SK-N-SH (cell line): Measurements from ENCODE around the gene DCAF17. TPM values are rescaled to one million over a fixed set of nuclear protein-coding genes. Genes with fewer than 3 reads are reported as not detected.

Experiments used
- CTCF ChIA-PET: fragments of 300-600, 350-600 bp; formaldehyde crosslinking; extraction: SDS; loops from one replicate; lab custom pipeline; 2021; lab: Yijun Ruan, JAX
- POLR2A ChIA-PET: fragments of 350-600 bp; sonication (Branson Sonifier 250); formaldehyde crosslinking; extraction: SDS; loops from one replicate; lab custom pipeline; 2020; ENCODE audit warnings: antibody characterized with exemption, inconsistent platforms; lab: Yijun Ruan, JAX
- DNase-seq: peaks from one replicate; pipeline ENCODE4 v3.0.0; 2012
- H2AFZ ChIP-seq: fragments of 200-600 bp; sonication (generic); 2 replicates; pipeline ENCODE4 v1.8.1; 2016; ENCODE audit warnings: antibody characterized with exemption, mild to moderate bottlenecking, low read depth
- H3F3A ChIP-seq: fragments of 200-600 bp; sonication (generic); replicated peaks from 2 replicates; pipeline ENCODE3; 2016; ENCODE audit warnings: antibody characterized with exemption, mild to moderate bottlenecking; ENCODE audit not compliant: insufficient read depth
- H3K27ac ChIP-seq, 2 experiments: fragments of 200-500 bp in 1 of 2; fragments of 200-600 bp in 1 of 2; sonication (Bioruptor generic) in 1 of 2; sonication (generic), shearing (Covaris generic) in 1 of 2; 2 replicates each; pipeline versions ENCODE4 v1.5.1 to v1.6.1; 2014 to 2016; ENCODE audit warnings: low read depth in 2 of 2, inconsistent platforms in 1 of 2, low read length in 1 of 2, mild to moderate bottlenecking in 1 of 2, mixed read lengths in 1 of 2
- H3K27me3 ChIP-seq: fragments of 200-600 bp; sonication (generic), shearing (Covaris generic); 2 replicates; pipeline ENCODE4 v1.6.1; 2016; ENCODE audit warnings: mixed run types; ENCODE audit not compliant: insufficient read depth
- H3K36me3 ChIP-seq, 2 experiments: fragments of 200-500 bp in 1 of 2; fragments of 200-600 bp in 1 of 2; sonication (Bioruptor generic) in 1 of 2; sonication (generic) in 1 of 2; replicated peaks in 1 of 2; 2 replicates each; pipeline versions ENCODE3 to v1.5.1; 2014 to 2016; ENCODE audit warnings: low read length in 1 of 2, mild to moderate bottlenecking in 1 of 2; ENCODE audit not compliant: insufficient read depth in 2 of 2, control insufficient read depth in 1 of 2
- H3K4me1 ChIP-seq, 2 experiments: fragments of 200-500 bp in 1 of 2; fragments of 200-600 bp in 1 of 2; sonication (Bioruptor generic) in 1 of 2; sonication (generic), shearing (Covaris generic) in 1 of 2; 2 replicates each; pipeline versions ENCODE4 v1.5.1 to v1.6.1; 2014 to 2016; ENCODE audit warnings: low read depth in 1 of 2, low read length in 1 of 2, mixed run types in 1 of 2; ENCODE audit not compliant: insufficient read depth in 2 of 2, control insufficient read depth in 1 of 2
- H3K4me2 ChIP-seq: fragments of 200-600 bp; sonication (generic), shearing (Covaris generic); 2 replicates; pipeline ENCODE4 v1.6.1; 2017; ENCODE audit warnings: mixed run types
- H3K4me3 ChIP-seq, 2 experiments: fragments of 200-500 bp in 1 of 2; fragments of 200-600 bp in 1 of 2; sonication (Bioruptor generic) in 1 of 2; sonication (generic), shearing (Covaris generic) in 1 of 2; 2 replicates each; pipeline versions ENCODE4 v1.5.1 to v1.8.1; 2014 to 2016; ENCODE audit warnings: low read depth in 2 of 2, inconsistent platforms in 1 of 2, low read length in 1 of 2, mild to moderate bottlenecking in 1 of 2, mixed read lengths in 1 of 2, moderate library complexity in 1 of 2
- H3K79me2 ChIP-seq: fragments of 200-600 bp; sonication (generic); 2 replicates; pipeline ENCODE4 v1.8.1; 2017; ENCODE audit warnings: mild to moderate bottlenecking; ENCODE audit not compliant: insufficient read depth
- H3K9ac ChIP-seq: fragments of 200-600 bp; sonication (generic); 2 replicates; pipeline ENCODE4 v1.6.1; 2017; ENCODE audit warnings: mixed run types
- H3K9me2 ChIP-seq: fragments of 200-600 bp; sonication (generic); 2 replicates; pipeline ENCODE4 v1.6.1; 2017; ENCODE audit warnings: mixed run types
- H3K9me3 ChIP-seq: fragments of 200-600 bp; sonication (generic); 2 replicates; pipeline ENCODE4 v1.6.1; 2017; ENCODE audit warnings: mixed run types, mild to moderate bottlenecking, moderate library complexity
- H4K20me1 ChIP-seq: fragments of 200-600 bp; sonication (generic); 2 replicates; pipeline ENCODE4 v1.6.1; 2017; ENCODE audit warnings: mild to moderate bottlenecking, mixed run types; ENCODE audit not compliant: insufficient read depth
- CTCF ChIP-seq: fragments of 200-600 bp; sonication (generic); IDR thresholded peaks from 2 replicates; pipeline ENCODE4 v1.6.1; 2017; ENCODE audit warnings: antibody characterized with exemption, mild to moderate bottlenecking, moderate library complexity
- ELF1 ChIP-seq: IDR thresholded peaks from 2 replicates; pipeline ENCODE4 v1.4.0; 2012
- EP300 ChIP-seq, 2 experiments: IDR thresholded peaks; 2 replicates each; pipeline versions ENCODE4 v1.4.0 to v1.6.1; 2012; ENCODE audit warnings: borderline replicate concordance in 1 of 2, low read depth in 1 of 2, low read length in 1 of 2
- FOSL2 ChIP-seq: IDR thresholded peaks from 2 replicates; pipeline ENCODE4 v1.4.0; 2012; ENCODE audit warnings: low read depth, mild to moderate bottlenecking, moderate library complexity, borderline replicate concordance
- FOXJ3 ChIP-seq: sonication (generic); formaldehyde crosslinking; IDR thresholded peaks from 2 replicates; pipeline ENCODE4 v1.5.1; 2020; ENCODE audit warnings: mild to moderate bottlenecking, missing genetic modification reagents
- GABPA ChIP-seq: IDR thresholded peaks from 2 replicates; pipeline ENCODE4 v1.4.0; 2012; ENCODE audit warnings: low read depth, mild to moderate bottlenecking
- GATA2 ChIP-seq: sonication (generic); formaldehyde crosslinking; IDR thresholded peaks from 2 replicates; pipeline ENCODE4 v1.5.0; 2020; ENCODE audit warnings: mild to moderate bottlenecking, missing genetic modification reagents
- NFIC ChIP-seq: IDR thresholded peaks from 2 replicates; pipeline ENCODE4 v1.4.0; 2012; ENCODE audit warnings: borderline replicate concordance
- NRF1 ChIP-seq: IDR thresholded peaks from 2 replicates; pipeline ENCODE4 v1.6.1; 2012; ENCODE audit warnings: low read depth, mild to moderate bottlenecking, low read length
- POLR2AphosphoS5 ChIP-seq: IDR thresholded peaks from 2 replicates; pipeline ENCODE4 v1.6.1; 2012; ENCODE audit warnings: low read depth, low read length
- RCOR1 ChIP-seq: fragments of 150-350 bp; IDR thresholded peaks from 2 replicates; pipeline ENCODE4 v1.6.1; 2017; ENCODE audit warnings: antibody characterized with exemption, low read length
- REST ChIP-seq: IDR thresholded peaks from 2 replicates; pipeline ENCODE4 v1.6.1; 2012; ENCODE audit warnings: mild to moderate bottlenecking, low read depth, low read length, moderate library complexity
- SMC3 ChIP-seq: IDR thresholded peaks from 2 replicates; pipeline ENCODE4 v1.6.1; 2012; ENCODE audit warnings: low read depth, low read length, improper control_type of control experiment
- TAF1 ChIP-seq: IDR thresholded peaks from 2 replicates; pipeline ENCODE4 v1.6.1; 2012; ENCODE audit warnings: low read depth, mild to moderate bottlenecking, low read length, moderate library complexity, borderline replicate concordance
- TCF12 ChIP-seq: IDR thresholded peaks from 2 replicates; pipeline ENCODE4 v1.4.0; 2012
- USF1 ChIP-seq: IDR thresholded peaks from 2 replicates; pipeline ENCODE4 v1.4.0; 2012; ENCODE audit warnings: low read depth, borderline replicate concordance
- YY1 ChIP-seq: IDR thresholded peaks from 2 replicates; pipeline ENCODE4 v1.4.0; 2012; ENCODE audit warnings: low read depth, mild to moderate bottlenecking
- ZBTB33 ChIP-seq: IDR thresholded peaks from 2 replicates; pipeline ENCODE4 v1.4.0; 2012; ENCODE audit warnings: low read depth, borderline replicate concordance
- WGBS: methylation state at CpG from one replicate; pipeline ENCODE4 v1.1.6; 2017; ENCODE audit warnings: low lambda C conversion rate; 5-methylcytosine and 5-hydroxymethylcytosine counted together
- polyA plus RNA-seq, 3 experiments: library from polyadenylated mRNA; depleted of rRNA; stranded (reverse); fragments of >200 nt; gene quantifications; 2 replicates each; pipeline ENCODE4 v1.2.3, GENCODE V29; 2012

Gene DCAF17
- polyA plus RNA-seq, 1 of the 3 experiments (the other 2 are of a cell fraction): 4.9 TPM

GRCh38 chr2:171531836-171532450 is 97.9 kb downstream of the DCAF17 start (continued):
- TF ChIP-seq CTCF: no peak

GRCh38 chr2:171533331-171533730 is 99.3 kb downstream of the DCAF17 start:
- H3K79me2 ChIP-seq: peaks cover 80% of the 10 kb centered on the region

More at GRCh38 chr2:171533331-171533730, 99.3 kb downstream of the DCAF17 start:
- DNase-seq: no peak
- TF ChIP-seq USF1 (no peak), POLR2AphosphoS5 (no peak), ELF1 (no peak), EP300 (IDR thresholded peaks at IDR 0.05; ENCODE audit: borderline replicate concordance in 1 of 2, low read depth in 1 of 2, low read length in 1 of 2) (no peak), FOXJ3 (no peak), GATA2 (CRISPR knock-in tag) (no peak), RCOR1 (no peak), YY1 (no peak), SMC3 (no peak), ZBTB33 (no peak), NRF1 (no peak), TCF12 (no peak), GABPA (no peak), TAF1 (no peak), REST (no peak), NFIC (no peak), FOSL2 (no peak)
- POLR2A ChIA-PET: no interaction called here
- no peaks in the 10 kb centered on the region for H3K9me2 ChIP-seq
- 95% methylated on average over 1 of the region's 1 CpG for WGBS
- no peaks in the 10 kb centered on the region for H3K36me3 ChIP-seq
- H3K4me1 ChIP-seq: peaks cover 0 to 4% of the 10 kb centered on the region in 2 experiments; a peak in 1 of 4 replicates
- no peak overlapping the region; a peak in 1 of 4 replicates for H3K27ac ChIP-seq
- H3K9me3 ChIP-seq: no peaks in the 10 kb centered on the region
- H3K4me2 ChIP-seq: no peak overlapping the region
- no peak overlapping the region for H3K4me3 ChIP-seq
- CTCF ChIA-PET: no interaction called here
- H3F3A ChIP-seq: peaks cover 23% of the 10 kb centered on the region
- H3K27me3 ChIP-seq: no peaks in the 10 kb centered on the region
- H4K20me1 ChIP-seq: 0 out of 2 replicates have a peak, but pooled peaks cover 5% of the 10 kb centered on the region
- no peak overlapping the region for H2AFZ ChIP-seq
- H3K9ac ChIP-seq: no peak overlapping the region
